Measurements from ENCODE around the gene TRPM3.

The TRPM3 gene

DNA sequence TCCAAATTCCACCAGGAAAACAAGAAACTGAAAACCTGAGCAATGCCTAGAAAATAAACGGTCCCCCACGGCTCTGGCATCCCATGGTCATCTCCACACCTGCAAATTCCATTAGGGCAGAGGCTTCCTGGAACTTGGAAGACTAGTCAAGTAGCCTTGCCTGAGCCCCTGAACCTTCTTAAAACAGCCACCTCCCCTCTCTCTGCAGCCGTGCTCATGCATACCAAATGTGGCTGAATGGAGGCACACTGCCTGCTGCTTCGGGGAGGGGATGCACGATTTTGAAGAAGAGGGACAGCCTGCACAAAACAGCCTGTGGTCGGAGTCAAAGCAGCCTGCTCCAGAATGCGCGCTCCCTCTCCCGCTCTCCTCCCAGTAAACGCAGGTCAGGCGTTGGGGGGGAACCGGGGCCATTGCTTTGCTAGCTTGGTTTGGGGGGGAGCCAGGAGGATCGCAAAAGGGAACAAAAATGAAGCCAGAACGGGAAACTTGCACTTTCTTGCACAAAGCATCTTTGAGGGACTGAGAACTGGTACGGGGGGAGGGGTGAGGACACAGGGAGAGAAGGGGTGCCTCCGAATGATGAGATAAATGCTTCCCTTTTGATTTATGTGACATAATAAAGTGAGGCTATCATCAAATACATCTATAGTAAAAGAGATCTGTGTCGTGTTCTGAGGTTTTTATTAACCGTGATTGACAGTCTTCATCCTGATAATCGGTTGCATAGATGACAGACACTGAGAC lies at the start of gene TRPM3:
TSS of gene TRPM3 (minus strand) at position 347 of the 747 bp plus-strand sequence. CDS start at position 80, 267 bp downstream.
- no peak for DNase-seq (ENCODE audit: extremely low spot score)
- CTCF ChIA-PET = no interaction called here
- TF ChIP-seq, protein P1, sequence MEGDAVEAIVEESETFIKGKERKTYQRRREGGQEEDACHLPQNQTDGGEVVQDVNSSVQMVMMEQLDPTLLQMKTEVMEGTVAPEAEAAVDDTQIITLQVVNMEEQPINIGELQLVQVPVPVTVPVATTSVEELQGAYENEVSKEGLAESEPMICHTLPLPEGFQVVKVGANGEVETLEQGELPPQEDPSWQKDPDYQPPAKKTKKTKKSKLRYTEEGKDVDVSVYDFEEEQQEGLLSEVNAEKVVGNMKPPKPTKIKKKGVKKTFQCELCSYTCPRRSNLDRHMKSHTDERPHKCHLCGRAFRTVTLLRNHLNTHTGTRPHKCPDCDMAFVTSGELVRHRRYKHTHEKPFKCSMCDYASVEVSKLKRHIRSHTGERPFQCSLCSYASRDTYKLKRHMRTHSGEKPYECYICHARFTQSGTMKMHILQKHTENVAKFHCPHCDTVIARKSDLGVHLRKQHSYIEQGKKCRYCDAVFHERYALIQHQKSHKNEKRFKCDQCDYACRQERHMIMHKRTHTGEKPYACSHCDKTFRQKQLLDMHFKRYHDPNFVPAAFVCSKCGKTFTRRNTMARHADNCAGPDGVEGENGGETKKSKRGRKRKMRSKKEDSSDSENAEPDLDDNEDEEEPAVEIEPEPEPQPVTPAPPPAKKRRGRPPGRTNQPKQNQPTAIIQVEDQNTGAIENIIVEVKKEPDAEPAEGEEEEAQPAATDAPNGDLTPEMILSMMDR (IDR thresholded peaks at IDR 0.05; ENCODE audit: control extremely low read depth, extremely low read depth, low read depth, missing control alignments) = no peak
- POLR2A ChIA-PET = no interaction called here

DNA sequence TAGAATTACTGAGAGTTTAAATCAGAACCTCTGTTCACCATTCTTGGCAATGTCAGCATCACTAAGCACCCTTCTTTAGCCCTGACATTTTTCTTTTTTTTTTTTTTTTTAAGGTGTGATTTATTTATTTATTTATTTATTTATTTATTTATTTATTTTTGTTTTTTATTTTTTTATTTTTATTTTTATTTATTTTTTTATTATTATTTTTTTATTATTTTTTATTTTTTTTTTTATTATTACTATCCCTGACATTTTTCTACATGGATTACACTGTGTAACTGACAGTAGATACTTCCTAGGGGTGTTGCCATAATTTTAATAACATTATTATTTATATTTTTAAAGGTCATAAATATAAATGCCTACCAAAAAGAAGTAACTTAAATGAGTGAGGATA lies 47.0 kb upstream of the TRPM3 start:
- CTCF ChIA-PET = interaction anchor here (2.2 kb wide), 1 partner anchor 10 kb away, joined by 5 read pairs; no protein-coding TSS in a partner anchor
- POLR2A ChIA-PET = no interaction called here
- DNase-seq (ENCODE audit: extremely low spot score) = no peak
- TF ChIP-seq, protein P1 (IDR thresholded peaks at IDR 0.05; ENCODE audit: control extremely low read depth, extremely low read depth, low read depth, missing control alignments) = no peak

DNA sequence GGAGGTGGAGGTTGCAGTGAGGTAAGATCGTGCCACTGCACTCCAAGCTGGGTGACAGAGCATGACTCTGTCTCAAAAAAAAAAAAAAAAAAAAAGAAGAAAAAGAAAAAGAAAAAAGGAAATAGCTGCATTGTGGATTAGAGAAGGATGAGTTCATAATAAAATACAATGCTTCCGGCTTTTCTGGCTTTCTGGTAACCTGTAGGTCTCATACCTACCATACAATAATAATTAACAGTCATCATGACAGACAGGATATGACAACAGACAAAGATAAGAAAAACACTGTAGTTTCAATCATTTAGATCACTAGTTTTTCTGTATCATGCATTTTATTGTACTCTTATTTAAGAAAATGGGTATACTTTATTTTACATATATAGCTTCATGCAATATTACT lies 40.7 kb upstream of the TRPM3 start:
- POLR2A ChIA-PET = no interaction called here
- CTCF ChIA-PET = no interaction called here
- TF ChIP-seq, protein P1 (IDR thresholded peaks at IDR 0.05; ENCODE audit: control extremely low read depth, extremely low read depth, low read depth, missing control alignments) = no peak
- no peak for DNase-seq (ENCODE audit: extremely low spot score)

DNA sequence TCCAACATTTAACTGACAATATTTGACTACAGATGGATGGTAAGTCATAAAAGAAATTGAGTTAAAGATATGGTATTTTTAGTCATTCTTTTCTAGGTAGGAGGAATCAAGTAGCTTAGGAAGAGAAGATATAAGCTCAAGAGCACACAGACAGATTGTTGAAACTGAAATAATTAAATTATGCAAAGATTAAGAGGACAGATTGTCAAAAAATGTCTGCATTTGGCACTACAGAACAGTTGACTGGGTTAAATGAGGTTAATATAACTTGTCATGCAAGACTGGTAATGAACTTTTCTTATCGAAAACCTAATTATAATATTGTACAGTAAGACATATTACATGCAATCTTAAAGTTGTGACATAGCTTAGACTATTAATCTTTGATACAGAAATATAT lies 36.3 kb upstream of the TRPM3 start:
- POLR2A ChIA-PET = no interaction called here
- no peak for DNase-seq (ENCODE audit: extremely low spot score)
- TF ChIP-seq, protein P1 (IDR thresholded peaks at IDR 0.05; ENCODE audit: control extremely low read depth, extremely low read depth, low read depth, missing control alignments) = no peak
- CTCF ChIA-PET = interaction anchor here (0.8 to 1.7 kb wide), 3 partner anchors 9 to 14 kb away, joined by 3 to 5 read pairs (median 4); no protein-coding TSS in a partner anchor

DNA sequence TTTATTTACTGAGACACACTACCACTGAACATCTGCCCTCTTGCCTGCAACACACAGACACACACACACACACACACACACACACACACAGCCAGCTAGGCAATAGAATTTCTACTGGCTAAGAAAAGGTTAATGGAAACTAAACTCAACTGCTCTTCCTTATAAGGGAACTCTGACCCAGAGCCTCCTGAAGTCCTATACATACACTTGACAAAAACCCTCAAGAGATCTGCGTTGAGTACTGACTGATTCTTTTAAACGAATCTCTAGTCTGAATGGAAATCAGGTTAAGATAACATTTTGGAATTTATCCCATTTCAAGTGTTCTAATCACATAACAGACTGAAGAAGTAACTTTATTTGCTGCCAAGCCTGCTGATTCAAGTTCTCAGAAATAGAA lies 25.9 kb upstream of the TRPM3 start:
- POLR2A ChIA-PET = no interaction called here
- CTCF ChIA-PET = no interaction called here
- DNase-seq (ENCODE audit: extremely low spot score) = no peak
- TF ChIP-seq, protein P1 (IDR thresholded peaks at IDR 0.05; ENCODE audit: control extremely low read depth, extremely low read depth, low read depth, missing control alignments) = no peak

DNA sequence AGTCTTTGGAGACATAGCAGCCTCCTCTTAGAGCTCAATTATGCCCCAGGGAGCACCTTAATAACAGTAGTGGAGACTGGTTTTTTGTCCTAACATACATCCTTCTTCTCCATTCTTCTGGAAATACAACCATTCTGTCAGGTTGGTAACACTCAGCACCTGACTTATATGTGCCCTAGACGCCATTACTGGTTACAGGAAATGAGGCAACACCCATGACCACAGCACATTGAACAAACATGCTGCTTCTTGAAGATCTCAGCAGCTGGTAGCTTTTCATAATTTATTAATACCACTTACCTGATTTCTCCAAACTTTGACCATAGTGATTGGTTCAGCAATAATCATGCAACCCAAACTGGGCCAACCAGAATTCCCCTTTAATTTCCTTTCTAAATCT lies 25.1 kb upstream of the TRPM3 start:
- DNase-seq (ENCODE audit: extremely low spot score) = no peak
- POLR2A ChIA-PET = no interaction called here
- CTCF ChIA-PET = interaction anchor here (1.1 to 1.4 kb wide), 2 partner anchors 12 to 20 kb away, joined by 3 to 5 read pairs; no protein-coding TSS in a partner anchor
- TF ChIP-seq, protein P1 (IDR thresholded peaks at IDR 0.05; ENCODE audit: control extremely low read depth, extremely low read depth, low read depth, missing control alignments) = no peak
